ENCODE measurements around the gene MRPL3.

MRPL3 gene

GRCh38 chr3:131502530-131503319, at the start of gene MRPL3:
TSS of gene MRPL3 (minus strand) at chr3:131502971. CDS start at chr3:131502821, 150 bp downstream.
- peak; percentile 93 to 95 for DNase-seq

DNA sequence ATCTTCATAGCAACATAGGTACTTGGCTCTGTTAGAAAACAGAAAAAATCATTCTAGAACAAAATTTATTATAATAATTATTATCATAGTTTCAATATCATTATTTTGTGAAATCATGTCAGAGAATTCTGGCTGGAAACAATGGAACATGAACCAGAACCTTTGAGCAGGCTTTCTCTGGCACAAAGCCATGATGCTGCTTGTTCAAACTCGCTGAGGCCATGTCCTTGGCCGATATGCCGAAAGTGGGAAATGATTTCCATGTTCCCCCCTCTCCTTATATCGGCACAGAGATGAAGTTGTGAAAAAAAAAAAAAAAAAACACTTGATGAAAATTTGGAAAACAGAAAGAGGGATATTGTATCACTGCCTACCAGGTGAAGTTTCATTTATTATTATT, 49.0 kb upstream of the MRPL3 start:
- no peak for DNase-seq

- no peak for DNase-seq
These were observed 48.0 kb upstream of the MRPL3 start for GRCh38 chr3:131550562-131551465.

GRCh38 chr3:131549340-131549739, 46.6 kb upstream of the MRPL3 start:
- peak; percentile 5 to 21 for DNase-seq

- no peak for DNase-seq
These were observed 44.8 kb upstream of the MRPL3 start for GRCh38 chr3:131547585-131547984.

- no peak for DNase-seq
These were observed 43.7 kb upstream of the MRPL3 start for GRCh38 chr3:131546441-131546840.

- no peak for DNase-seq
These were observed 41.8 kb upstream of the MRPL3 start for GRCh38 chr3:131544557-131544956.

DNA sequence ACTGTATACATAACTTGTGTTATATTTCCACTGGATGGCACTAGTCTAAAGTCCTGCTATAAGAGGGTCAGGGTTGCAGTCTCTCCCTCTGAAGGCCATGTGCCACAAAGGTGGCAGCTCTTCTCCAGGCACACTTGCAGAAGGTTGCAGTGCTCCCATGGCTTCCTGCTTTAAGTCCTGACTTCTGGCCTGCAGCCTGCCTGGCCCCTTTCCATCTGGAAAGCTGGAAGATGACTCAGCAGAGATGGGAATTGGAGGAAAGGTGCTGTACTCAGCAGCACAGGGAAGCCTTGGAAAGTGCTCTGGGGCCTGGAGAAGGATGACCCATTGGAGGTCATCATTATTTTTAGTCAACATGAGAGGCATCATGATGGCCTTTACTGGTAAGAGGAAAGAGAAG, 40.9 kb upstream of the MRPL3 start:
- DNase-seq: peak; percentile 2 to 11

DNA sequence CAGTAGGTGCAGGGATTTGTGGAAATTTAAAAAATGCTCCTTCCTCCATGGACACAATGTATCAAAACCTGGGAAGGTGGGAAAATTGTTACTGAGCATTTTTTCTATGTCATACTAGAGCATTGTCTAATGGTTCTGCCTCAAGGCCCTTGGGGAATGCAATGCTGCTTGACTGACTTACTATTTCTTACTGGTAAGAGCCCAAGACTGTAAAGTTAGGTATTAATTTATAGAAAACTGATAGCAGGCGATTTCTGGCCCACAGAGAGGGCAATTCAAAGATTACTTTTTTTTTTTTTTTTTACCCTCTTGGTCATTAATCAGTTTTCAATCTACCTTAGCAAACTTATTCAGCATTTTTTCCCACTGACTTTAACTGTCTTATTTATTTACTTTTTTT, 38.5 kb upstream of the MRPL3 start:
- DNase-seq: no peak

GRCh38 chr3:131540821-131541220, 38.0 kb upstream of the MRPL3 start:
- DNase-seq: no peak

DNA sequence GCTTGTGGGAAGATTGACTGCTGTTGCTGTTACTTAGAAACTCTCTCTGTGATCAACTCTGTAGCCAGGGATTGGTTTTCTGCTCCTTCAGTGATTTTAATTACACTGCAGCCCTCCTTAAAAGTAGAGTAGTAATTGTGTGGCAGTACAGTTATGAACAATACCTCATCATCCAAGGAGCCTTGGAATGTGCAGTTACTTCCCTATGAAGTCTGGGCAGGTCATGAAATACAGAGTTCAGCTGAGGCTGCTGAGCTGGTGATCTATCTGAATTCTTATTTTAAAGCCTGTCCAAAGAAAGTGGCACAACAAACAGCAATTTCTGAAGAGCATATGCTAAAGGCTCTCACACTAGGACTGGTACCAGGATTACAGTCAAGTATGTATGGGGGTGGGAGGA, 37.4 kb upstream of the MRPL3 start:
- no peak for DNase-seq

DNA sequence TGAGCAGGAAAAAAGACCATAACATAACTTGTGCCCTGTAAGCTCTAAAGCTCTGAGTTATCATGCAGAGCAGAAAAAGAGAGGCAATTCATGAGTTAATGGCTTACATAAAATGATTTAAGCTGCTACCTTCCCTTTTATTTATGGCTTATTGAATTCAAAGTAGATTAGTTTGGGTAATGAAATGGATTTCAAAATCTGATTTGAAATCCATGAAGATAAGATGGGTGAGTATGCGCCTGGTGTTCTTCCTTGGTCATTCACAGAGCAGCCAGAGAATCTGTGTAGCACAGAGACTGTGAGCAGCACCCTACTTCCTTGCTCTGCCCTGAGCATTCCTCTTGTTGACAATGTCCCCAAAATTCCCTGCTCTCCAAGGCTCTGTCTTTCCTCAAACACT, 36.2 kb upstream of the MRPL3 start:
- no peak for DNase-seq

GRCh38 chr3:131537531-131537930, 34.8 kb upstream of the MRPL3 start:
- DNase-seq: no peak

DNA sequence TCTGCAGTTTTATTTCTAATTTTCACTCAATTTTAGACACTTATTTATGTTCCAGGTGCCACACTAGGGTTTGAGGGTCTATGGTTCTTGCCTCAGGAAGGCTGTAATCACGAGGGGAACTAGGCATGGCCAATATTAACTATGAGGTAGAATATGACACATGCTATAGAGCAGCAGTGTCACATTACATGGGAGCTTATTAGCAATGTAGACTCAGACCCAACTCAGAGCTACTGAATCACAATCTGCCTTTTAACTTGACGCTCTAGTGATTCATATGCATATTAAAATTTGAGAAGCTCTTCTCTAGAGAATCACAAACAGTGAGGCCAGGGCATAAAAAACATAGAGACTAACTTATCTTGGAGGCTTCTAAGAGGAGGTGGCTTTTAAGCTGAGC, 32.8 kb upstream of the MRPL3 start:
- DNase-seq: no peak

- DNase-seq: no peak
These were observed 32.4 kb upstream of the MRPL3 start for GRCh38 chr3:131535131-131535530.

GRCh38 chr3:131532645-131533044, 29.9 kb upstream of the MRPL3 start:
- no peak for DNase-seq

- no peak for DNase-seq
These were observed 28.1 kb upstream of the MRPL3 start for GRCh38 chr3:131530843-131531242.

DNA sequence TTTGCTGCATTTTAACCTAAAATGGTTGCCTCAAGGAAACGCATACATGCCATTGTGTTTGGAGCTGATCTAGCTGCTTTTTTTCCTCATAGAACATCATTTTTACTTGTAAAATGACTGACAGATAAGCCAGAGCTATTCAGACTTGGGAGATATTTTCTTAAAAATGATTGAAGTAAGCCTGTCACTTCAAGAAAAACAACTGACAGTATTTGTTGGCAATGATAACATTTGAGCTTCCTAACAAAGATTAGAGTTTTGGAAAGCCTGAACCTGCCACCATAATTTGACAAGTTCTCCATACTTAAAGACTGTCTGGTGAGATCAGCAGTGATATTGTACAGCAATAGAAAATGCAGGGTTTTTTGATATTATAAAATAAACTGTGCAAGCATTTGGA, 27.6 kb upstream of the MRPL3 start:
- no peak for DNase-seq

DNA sequence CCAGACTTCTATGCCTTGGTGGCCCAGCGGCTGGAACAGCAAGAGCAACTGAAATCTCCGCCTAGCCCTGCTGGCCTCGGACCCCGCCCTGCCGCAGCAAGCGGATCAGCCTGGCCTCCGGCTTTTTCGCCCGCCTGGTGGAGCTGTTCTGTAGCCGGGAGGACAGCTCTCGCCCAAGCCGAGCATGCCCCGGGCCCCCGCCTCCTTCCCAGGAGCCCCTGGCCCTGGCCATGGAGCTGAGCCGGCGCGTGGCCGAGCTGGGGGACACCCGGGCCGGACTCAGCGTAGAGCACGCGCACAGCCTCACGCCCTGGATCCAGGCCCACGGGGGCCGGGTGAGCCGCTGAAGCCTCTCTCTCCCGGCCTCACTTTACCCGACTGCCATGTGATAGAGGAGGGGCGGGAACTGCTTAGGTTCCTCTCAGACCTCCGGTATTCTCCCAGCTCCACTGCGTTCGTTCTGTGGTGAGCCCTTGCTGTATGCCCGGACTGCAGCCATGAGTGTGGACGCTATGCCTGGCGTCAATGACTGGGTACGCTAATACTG, 24.1 kb upstream of the MRPL3 start:
- DNase-seq: no peak

GRCh38 chr3:131518680-131519079, 15.9 kb upstream of the MRPL3 start:
- DNase-seq: no peak

DNA sequence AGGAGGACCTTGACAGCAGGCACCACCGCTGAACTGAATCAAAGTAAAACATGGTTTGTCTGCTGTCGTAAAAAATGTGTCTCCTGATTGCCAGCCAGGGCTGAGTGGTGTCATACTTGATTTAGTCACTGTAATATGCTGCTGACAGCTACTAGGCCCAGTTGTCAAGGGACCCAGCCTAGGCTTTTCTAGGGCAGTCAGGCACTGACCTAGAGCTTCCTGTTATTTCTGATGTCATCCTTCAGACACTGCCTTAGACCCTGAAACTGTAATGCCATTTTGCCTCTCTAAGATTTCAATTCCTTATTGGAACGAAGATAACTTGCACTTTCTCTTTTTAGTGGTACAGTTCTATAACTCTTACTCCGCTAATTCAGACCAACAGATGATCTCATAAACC, 2.6 kb upstream of the MRPL3 start:
- DNase-seq: no peak

DNA sequence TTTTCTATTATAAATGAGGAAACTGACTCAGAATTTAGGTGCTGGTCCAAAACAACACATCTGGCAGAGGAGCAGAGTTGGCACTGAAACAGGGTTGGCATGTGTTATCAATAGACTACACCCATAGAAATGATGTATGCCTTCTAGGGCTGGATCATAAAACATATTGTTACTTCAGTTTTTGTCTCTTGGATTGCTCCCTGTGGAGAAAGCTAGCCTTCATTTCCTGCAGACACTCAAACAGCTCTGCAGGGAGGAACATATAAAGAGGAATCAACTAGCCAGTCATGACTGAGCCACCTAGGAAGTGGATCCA, 507 bp upstream of the MRPL3 start:
- no peak for DNase-seq

- DNase-seq: peak; percentile 7 to 23
These were observed 822 bp downstream of the MRPL3 start for GRCh38 chr3:131501949-131502348.

DNA sequence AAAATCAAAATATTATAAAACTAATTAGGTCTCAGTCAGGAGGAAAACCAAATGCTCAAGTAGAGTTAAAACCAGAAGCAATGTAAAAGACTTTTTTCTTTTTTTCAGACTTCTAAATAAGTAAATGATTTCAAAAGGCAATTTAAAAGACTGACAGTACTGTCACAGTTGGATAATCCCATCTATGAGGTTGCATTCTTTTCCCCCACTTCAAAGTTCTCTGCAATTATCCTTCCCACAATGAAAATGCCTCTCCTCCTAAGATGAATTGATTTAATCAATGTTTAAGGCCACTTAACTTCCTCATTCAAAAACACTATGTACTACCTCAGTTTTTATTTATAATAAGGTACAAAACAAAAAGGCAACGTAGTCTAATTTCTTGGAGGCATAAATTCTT, 8.1 kb downstream of the MRPL3 start:
- DNase-seq: no peak

Data from Kasumi-1 (cell line).